A172 (cell line): ENCODE results near the gene PPARGC1A. TPM values are rescaled to one million over a fixed set of nuclear protein-coding genes. Genes with fewer than 3 reads are reported as not detected.
A peak's percentile ranks its signal among the peaks of the same experiment; 100 is the strongest.

Experiments
- DNase-seq: peaks from one replicate; pipeline ENCODE4 v3.0.0-alpha.2; 2015; ENCODE audit warnings: low spot score
- total RNA-seq: library from RNA; depleted of rRNA; stranded (reverse); fragments of >200 nt; shearing (Covaris generic); gene quantifications from 2 replicates; pipeline ENCODE4 v1.2.3, GENCODE V29; 2014

The PPARGC1A gene
- total RNA-seq, 1 experiment from 2014 or later = 3.1 TPM

GRCh38 chr4:23909671-23910070 lies 19.8 kb upstream of the PPARGC1A start:
- no peak for DNase-seq

GRCh38 chr4:23906839-23907238 lies 17.0 kb upstream of the PPARGC1A start:
- no peak for DNase-seq

- no peak for DNase-seq
Measured at GRCh38 chr4:23904639-23905071, 14.8 kb upstream of the PPARGC1A start.

DNA sequence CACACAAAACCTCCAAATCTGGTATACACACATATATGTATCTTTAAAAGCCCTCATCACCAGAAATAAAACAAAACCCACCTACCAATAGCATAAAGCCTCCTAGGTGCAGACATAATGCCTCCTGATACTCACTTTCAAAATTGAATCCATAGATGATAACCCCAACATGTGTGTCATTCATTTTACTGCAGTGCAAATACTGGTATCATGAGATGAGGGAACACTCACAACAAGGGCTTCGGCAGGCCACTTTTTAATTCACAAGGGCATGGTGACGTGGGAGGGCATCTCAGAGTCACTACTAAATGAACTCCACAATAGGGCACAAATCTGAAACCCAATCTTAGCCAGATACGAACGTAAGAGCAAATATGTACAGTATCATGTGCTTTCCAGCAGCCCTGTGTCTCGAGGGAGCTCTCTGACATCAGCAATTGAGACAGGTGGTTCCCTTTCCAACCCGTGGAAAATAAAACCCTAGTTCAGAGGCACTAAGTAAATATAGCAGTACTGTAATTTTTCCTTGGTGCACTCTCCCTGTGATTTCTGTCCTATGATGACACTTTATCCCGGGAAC lies 14.1 kb upstream of the PPARGC1A start:
- DNase-seq = no peak

DNA sequence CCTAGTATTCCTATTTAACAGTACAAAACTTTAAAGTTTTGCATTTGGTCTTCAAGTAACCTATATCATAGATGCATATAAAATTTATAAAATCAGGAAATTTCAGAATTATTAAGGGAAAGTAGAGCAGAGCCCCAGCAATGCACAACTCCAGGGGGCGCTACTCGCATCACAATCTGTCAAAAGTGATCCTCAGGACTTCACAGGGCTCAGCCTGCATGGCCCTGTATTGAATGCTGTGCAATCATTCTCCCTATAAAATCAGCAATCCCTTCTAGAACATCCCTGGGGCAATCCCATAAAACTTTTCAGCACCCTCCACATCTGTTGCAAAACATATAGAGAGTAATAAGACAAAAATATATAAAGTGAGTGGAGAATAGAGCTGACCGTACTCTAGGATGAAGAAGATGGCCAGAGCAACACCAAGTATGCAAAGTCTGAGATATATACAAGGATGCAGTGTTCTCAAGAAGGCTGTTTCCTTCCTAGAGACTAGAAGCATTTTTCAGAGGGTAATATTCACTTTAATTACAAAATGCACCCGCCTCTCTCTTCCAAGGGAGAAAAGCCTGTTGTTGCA lies 12.5 kb upstream of the PPARGC1A start:
- no peak for DNase-seq

- DNase-seq = no peak
Measured at GRCh38 chr4:23900636-23901035, 10.8 kb upstream of the PPARGC1A start.

DNA sequence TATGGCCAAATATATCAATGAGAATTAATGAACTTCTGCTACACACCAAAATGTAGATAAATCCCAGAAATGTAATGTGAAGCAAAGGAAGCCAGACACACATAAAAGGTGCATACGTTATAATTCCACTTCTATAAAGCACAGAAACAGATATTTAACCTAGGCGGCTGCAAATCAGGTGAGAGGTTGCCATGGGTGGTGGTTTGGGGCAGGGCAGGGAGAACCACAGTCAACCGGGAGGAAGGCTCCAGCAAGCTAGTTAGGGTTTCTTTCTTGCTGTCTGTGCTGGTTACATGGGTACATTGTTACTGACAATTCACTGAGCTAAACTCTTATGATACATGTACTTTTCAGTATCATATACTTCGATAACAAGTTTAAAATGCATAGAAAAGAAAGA lies 9.7 kb upstream of the PPARGC1A start:
- no peak for DNase-seq

DNA sequence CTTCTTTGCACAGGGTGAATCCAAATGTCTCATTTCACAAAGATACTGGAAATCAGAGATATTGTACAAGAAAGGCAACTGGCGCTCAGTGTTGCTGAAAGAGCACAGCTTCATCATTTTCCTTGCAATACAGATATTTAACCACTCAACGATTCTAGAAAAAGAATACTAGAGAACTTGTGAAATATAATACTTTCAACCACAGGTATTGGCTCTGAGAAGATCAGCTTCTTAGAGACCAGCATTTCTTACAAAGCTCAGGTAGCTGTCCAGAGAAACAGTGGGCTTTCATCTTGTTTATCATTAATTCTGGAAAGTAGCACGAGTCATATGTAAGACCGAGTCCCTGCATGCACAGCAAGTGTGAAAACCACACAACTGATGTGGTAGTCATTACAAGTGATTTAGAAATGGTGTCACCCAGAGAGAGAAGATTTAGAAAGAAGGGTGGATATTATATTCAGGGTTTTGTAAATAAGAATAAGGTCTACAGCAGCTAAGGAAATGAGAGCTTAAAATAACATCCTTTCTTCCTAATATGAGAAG lies 7.8 kb upstream of the PPARGC1A start:
- DNase-seq = no peak

GRCh38 chr4:23894021-23894420 lies 4.2 kb upstream of the PPARGC1A start:
- no peak for DNase-seq

DNA sequence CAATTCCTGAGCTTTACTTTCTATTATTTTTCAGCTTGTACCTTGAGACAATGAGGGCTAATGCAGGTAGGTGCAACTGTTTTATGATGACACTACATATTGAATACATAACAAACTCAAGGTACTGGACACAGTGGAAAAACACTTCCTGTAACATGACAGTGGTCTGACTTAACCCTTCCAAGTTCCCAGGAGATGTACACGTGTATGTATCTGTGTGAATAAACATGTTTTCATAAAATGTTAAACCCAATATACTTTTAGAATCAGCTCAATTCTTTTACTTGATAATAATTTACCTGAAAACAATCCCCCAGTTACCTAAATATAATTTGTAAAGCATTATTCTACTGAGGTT lies 1.2 kb upstream of the PPARGC1A start:
- DNase-seq = no peak

GRCh38 chr4:23890369-23891063 lies 669 bp upstream of the PPARGC1A start:
- no peak for DNase-seq

- DNase-seq = no peak
Measured at GRCh38 chr4:23889391-23889790, 456 bp downstream of the PPARGC1A start.

DNA sequence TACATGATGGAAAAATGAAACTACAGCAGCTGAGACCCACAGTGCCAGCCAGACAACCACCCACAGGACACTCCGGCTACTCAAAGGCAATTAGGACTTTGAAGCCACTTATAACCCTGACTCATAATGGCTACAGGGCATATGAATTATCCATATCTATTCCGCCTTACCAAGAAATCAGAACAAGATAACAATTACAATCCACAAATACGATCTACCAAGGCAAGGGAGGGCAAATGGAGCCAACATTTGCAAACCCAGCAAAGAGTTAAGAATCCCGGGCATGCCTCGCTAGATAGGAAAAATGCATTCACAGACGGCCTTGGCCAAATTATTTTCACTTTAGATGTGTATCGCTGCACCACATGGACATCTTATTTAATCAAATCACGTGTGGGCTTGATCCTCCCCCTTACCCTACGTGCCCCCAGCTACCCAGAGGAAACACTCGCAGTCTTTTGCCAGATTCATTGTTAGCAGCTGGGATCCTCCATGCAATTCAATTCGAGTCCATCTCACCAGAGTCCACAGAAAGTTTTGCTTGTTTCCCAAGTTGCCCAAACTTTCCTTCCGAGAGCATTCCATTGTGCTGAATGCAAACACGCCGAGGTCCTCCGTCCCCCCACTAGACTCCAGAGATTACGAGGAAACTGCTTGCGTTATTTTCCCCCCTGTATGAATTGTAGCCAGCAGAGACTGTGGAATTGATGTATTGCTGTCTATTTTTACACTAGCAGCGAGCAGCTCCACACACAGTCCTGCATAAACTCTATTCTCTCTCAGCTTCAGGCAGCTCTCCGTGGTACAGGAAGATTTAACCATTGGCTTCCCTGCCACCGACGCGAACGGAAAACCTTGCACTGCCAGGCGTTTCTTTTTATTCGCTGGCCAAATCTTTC lies 1.2 kb downstream of the PPARGC1A start:
- peak; percentile 23 for DNase-seq

DNA sequence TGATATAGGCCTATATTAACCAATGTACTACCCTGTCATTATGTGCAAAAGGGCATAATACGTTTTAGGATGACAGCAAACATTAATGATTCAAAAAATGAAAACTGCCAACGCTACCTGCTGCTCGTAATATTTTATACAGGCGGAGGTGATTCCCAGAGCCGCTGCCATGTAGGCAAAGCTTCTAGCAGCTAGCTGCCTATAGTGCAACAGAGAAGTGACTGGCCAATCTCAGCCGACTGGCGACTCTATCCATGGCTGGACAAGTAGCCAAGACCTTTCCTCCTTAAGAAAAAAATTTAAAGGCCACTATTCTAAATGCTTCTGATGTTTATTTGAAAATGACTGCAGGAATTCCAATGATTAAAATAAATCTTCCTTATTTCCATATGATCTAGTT lies 1.9 kb downstream of the PPARGC1A start:
- DNase-seq = no peak

DNA sequence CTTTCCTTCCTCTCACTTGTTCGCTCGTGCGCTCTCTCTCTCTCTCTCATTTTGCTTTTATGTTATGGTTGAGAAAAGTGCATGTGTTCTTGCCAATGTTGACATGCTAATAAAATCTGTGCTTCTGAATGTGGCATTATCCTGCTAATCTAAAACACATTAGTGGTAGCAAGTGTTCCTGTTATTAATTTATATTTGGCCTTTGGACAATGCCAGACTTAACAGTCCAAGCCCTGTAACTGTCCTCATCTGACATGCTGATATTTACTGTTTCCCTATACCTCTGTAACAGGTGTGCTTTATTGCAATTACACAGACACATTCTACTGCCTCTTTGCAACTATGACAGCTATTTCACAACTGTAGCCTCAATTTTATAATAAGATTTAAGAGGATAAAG lies 2.7 kb downstream of the PPARGC1A start:
- DNase-seq = no peak

GRCh38 chr4:23885943-23886590 lies 3.8 kb downstream of the PPARGC1A start:
- no peak for DNase-seq

GRCh38 chr4:23884741-23885140 lies 5.1 kb downstream of the PPARGC1A start:
- no peak for DNase-seq

DNA sequence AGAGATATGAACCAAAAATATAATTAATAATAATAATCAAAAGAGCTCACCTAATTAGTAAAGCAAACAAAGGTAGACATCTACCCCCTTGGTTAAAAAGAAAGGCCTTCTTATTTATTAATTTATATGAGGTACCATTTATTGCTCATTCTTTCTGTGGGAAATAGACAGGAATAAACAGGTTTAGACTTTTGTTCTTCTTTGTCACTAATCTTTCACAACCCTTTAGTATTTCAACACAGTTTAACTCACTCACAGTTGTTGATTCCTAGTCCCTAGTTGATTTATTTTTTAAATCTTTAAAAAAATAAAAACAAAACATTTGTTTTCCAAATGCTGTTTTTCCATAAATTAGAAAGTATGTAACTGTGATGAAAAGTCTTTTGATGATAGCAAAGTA lies 5.6 kb downstream of the PPARGC1A start:
- DNase-seq = no peak

DNA sequence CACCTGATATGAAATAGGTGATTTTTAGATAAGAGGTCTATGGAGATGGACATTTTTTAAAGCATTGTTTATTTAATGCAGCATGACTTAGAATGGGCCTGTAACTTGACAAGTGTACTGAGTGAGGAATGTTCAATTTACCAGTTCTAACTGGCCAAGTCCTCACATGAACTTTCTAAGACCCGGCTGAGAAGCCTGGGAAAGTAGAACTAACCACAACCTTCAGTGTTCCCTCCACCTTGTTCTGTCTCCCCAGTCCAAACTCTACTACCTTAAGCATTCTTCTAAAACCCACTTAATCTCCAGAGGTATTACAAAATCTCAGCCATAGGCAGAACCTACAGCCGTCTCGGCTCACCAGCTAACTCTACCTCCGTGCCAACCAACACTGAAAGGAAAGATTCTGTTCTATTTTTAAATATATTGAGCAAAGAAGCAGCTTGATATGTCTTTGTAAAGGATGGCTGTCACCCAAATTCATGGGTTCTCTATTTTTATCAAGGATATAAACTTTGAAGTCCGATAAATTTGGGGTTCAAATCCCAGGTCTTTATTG lies 6.8 kb downstream of the PPARGC1A start:
- DNase-seq = no peak

DNA sequence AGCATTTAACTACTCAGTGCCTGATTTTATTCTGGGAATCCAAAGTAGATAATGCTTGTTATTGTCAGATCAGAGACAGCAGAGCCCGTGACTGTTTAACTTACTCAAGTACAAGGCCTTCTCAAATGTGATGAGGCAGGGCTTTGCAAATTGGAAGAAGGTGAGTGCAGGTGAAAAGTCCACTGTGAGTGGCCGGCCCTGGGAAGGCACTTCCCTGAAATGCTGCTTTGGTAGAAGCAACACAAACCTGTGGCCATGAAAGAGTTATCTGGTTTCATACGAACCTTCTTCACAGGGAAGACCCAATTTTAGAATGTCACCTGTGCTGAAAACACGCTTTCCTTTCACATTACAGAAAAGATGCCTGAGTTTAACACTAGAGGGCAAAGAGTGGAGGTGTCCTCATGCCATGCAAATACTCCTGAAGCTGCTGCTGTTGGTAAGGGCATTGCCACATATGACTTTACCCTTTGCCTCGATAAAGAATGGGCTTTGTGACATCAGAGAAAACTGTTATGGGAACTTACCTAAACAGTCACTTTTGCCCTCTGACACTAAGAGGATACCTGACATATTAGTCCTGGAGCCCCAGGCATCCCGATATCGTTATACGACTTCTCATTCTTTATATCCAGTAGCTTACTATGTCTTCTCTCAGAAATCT lies 8.0 kb downstream of the PPARGC1A start:
- no peak for DNase-seq

DNA sequence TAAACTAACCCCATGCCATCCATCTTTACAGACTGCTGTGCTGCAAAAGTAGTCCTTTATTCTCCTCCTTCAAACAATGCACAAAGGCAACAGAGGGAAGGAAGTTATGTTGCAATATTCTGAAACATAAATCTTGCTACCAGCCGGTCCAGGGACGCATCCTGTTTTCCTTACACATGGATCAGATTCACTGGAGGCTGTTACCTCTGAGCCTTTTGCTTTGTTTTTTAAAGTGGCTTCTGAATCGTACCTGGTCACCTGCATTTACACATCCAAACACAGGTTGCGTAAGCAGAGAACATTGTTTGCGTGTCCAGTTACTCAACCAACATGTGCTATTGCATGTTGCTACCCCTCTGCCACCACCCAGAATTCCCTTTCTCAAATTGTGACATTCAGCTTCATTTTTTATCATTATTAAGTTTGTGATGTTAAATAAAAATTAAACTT lies 8.8 kb downstream of the PPARGC1A start:
- peak; percentile 41 for DNase-seq
